Tibial nerve (tissue), 3 donors: ENCODE data around the gene SLC25A11.

Experiments used
- CTCF ChIP-seq, 5 experiments: fragments of 200-600 bp in 3 of 5; fragments of 450-650 bp in 2 of 5; sonication (generic) in 3 of 5; IDR thresholded peaks; one replicate each; pipeline ENCODE4 v1.5.1; 2016 to 2019; ENCODE audit warnings: antibody characterized with exemption in 5 of 5, mild to moderate bottlenecking in 3 of 5, moderate library complexity in 2 of 5
- POLR2A ChIP-seq, 2 donors: fragments of 450-650 bp; IDR thresholded peaks; one replicate each; pipeline ENCODE4 v1.6.1; 2017; ENCODE audit warnings: antibody characterized with exemption in 2 of 2, mild to moderate bottlenecking in 2 of 2, moderate library complexity in 2 of 2

DNA sequence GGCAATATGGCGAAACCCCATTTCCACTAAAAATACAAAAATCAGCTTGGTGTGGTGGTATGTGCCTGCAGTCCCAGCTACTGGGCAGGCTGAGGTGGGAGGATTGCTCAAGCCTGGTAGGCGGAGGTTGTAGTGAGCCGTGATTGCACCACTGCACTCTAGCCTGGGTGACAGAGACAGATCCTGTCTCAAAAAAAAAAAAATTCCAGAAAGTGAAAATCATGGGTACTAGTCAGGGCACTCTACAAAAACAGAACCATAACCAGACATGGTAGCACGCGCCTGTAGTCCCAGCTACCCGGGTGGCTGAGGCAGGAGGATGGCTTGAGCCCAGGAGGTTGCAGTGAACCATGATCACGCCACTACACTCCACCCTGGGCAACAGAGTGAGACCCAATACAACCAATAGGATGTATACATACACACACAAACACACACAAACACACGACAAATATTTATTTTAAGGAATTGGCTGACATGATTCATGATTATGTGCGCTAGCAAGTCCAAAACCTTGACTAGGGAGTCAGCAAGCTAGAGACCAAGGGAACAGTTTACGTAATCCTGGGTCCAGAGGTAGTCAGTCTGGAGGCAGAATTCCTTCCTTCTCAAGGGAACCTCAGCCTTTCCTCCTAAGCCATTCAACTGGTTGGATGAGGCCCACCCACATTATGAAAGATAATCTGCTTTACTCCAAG, 19.3 kb downstream of the SLC25A11 start:
- TF ChIP-seq POLR2A (IDR thresholded peaks at IDR 0.05), result no peak
- no peak for TF ChIP-seq CTCF (IDR thresholded peaks at IDR 0.05)
